CD4-positive, alpha-beta T cell treated with Interferon alpha-2 for 1 hour (primary cell): Measurements from ENCODE around the gene PCSK5.
"Not testable (repeated sequence)": the region's sequence is repeated elsewhere in the genome, so short reads cannot be mapped to it uniquely, and the experiment has no call there.

Source experiments
- DNase-seq, 2 donors: peaks; one replicate each; pipeline ENCODE4 v3.0.0-alpha.2; 2020 to 2022

PCSK5 gene

GRCh38 chr9:75927356-75927755 lies 36.9 kb downstream of the PCSK5 start:
- no peak for DNase-seq

DNA sequence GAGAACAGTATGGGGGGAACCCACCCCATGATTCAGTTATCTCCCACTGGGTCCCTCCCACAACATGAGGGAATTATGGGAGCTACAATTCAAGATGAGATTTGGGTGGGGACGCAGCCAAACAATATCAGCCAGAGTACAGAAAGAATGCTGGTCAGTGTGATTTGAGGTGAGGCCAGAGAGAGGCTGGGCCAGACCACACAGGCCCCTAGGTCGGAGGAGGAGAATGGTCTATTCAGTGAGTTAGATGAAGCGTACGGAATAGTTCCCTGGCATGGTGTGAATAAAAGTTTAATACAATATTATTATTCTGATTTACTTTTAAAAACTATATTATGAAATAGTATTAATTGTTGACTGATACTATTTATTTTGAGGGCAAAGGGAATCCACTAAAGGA lies 39.7 kb downstream of the PCSK5 start:
- DNase-seq = no peak

DNA sequence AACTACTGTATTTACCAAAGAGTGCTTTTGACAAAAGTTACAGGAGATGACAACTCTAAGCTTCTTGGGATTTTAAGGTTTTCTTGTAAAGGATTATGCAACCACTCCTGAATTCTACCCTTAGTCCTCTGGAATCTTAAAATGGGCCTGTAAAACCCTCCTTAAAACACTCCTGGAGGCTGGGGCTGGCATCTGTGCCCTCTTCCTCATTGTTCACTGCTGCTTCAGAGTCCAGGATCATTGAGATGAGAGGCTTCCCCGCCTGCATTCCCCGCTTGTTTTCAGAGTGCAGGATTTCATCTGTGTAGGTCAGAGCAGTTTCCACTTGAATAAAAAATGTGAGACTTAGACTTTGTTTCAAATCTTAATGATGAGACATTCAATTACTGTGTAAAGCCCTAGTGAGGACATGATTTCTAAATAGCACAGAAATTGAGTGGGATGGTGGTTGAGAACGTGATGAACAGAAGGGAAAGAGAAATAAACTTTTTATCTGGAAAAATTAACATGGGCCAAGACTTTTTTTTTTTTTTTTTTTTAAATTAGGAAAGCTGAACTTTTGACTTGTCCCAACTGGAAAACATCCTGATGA lies 40.4 kb downstream of the PCSK5 start:
- no peak for DNase-seq

DNA sequence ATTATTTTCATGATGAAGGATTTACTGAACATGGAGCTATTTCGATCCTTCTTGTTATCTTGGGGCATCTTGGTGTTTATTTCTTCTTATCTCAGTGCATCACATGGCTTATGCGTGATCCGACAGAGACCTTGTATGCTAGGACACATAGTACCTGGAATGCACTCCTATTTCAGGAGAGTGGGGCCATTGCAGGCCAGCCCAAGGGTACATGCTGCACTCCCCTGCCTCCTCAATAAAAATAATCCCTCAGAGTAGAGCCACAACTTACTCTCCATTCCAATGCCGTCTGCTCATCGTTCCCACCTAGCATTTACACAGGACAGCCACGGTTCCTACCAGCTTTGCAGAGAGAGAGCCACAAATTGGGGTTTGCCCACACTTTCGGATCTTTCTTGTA lies 43.5 kb downstream of the PCSK5 start:
- no peak for DNase-seq

- no peak for DNase-seq
Observed at GRCh38 chr9:75935591-75935990, 45.1 kb downstream of the PCSK5 start.

DNA sequence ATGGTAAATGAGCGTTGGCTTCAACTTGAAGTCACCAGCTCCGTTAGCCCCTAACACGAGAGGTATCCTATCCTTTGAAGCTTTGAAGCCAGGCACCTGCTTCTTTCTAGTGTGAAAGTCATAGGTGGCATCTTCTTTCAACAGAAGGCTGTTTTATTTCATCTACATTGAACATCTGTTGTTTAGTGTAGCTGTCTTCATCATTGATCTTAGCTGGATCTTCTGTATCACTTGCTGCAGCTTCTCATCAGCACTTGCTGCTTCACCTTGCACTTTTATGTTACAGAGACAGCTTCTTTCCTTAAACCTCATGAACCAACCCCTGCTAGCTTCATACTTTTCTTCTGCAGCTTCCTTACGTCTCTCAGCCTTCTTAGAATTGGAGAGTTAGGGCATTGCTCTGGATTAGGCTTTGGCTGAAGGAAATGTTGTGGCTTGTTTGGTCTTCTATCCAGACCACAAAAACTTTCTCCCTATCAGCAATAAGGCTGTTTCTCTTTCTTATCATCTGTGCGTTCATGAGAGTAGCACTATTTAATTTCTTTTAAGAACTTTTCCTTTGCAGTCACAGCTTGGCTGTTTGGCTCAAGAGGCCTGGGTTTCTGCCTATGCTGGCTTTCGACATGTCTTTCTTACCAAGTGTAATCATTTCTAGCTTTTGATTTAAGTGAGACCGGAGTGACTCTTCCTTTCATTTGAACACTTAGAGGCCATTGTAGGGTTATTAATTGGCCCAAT lies 47.2 kb downstream of the PCSK5 start:
- DNase-seq = no peak

DNA sequence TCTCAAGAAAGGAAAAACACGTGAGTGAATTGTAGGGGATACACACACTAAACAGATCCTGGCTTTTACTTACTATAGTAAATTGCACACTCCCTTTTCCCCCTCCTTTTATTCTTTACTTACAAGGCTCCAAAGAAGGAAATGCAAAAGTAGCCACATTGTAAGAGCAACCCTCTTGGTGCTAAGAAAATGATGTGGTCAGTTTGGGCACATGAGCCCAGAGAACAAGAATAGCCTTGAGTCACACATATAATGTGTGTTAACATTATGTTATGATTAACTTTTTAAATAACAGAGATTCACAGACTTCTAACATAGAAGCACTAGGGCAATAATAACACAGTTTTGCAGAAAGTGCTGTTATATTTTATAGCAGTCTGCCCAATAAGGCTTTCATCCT lies 48.5 kb downstream of the PCSK5 start:
- no peak for DNase-seq

DNA sequence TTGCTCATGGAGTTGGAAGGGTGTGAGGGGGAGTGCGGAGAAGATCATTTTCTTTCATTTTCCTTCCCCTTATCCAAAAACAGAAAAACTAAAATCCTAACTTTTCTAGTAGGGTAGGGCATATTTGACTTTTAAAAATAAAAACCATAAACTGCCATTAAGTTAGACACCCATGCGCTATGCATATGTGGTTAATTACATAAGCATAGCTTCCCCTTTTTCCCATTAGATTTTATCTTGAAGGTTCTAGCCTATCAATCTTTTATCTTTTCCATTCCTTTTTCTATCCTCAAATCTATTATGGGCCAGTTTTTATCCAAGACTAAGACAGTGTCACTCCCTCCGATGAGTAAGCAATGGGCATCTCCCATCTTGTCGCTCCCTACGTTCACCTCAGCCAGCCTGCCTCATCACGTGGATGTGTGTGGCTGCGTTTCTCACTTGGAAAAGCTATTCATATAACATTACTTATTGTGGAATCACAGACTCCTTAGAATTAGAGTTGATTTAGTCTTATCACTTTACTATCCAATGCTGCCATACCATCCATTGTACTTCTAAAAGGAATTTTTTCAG lies 49.2 kb downstream of the PCSK5 start:
- DNase-seq = no peak

DNA sequence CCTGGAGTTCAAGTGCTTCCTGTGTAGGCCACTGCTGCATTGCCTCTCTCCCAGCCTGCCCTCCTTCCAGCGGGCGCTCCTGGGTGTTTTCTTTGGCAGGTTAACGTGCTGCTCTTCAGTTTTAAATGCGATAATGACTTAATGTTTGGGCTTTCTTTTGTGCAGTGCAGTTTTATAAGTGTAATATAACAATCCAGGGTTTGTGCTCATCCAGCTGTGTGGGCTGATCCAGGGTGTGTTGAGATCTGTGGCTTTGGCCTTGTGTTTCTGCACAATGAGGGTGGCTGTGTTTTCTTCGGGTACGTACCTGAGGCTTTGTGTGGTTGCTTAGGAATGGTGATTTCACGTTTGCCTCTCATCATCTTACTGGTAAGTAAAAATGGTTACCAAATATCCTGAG lies 50.6 kb downstream of the PCSK5 start:
- no peak for DNase-seq

DNA sequence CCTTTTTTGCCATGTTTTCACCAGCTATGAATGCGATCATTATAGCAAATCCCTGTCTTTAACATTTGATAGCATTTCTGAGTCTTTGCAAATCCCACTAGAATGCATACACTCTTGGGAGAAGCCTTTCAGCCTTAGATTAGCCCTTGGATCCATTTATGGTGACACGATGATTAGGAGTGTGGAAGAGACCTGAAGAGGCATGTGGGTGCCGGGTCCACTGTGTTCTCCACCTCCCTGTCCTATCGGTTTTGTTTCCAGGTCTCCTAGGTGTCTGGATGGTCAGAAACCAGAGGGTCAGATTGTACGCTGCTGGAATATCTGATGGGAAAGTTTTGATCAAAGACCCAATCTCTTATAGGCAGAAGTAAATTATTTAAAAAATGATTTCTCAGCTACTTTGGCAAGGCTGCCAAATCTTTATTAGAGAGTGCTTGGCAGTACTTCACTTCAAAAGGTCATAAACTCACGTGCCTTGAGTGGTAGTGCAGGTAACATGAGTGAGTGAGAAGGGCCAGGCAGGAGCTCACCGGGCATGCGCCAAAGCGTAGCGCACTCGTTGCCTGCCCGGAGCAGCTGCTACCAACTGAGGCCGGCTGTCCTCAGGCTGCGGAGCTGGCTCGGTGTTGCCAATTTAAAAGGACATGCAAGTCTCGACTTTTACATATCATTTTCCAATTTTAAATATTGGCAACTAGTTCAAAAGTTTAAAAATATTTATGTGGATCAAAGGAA lies 51.3 kb downstream of the PCSK5 start:
- DNase-seq = no peak

- DNase-seq = no peak
Observed at GRCh38 chr9:75946766-75947165, 56.3 kb downstream of the PCSK5 start.

DNA sequence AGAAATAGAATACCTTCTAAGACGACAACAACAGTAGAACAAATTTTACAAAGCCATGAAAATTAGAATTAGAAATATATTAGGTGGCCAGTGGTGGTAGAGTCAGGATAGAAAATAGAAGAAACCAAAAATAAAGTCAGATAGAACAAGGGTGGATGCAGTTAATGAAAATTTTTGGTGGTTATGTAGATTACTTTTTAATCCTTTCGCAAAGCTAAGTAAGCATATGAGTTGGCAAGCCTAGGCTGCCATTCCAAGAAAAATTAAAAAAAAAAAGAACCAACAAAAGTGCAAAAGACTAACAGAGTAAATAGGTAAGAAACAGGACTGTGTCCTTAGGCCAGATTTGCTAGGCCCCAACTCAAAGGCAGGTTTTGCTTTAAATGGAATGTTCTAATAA lies 56.8 kb downstream of the PCSK5 start:
- DNase-seq = no peak

- no peak for DNase-seq
Observed at GRCh38 chr9:75950998-75951397, 60.5 kb downstream of the PCSK5 start.

DNA sequence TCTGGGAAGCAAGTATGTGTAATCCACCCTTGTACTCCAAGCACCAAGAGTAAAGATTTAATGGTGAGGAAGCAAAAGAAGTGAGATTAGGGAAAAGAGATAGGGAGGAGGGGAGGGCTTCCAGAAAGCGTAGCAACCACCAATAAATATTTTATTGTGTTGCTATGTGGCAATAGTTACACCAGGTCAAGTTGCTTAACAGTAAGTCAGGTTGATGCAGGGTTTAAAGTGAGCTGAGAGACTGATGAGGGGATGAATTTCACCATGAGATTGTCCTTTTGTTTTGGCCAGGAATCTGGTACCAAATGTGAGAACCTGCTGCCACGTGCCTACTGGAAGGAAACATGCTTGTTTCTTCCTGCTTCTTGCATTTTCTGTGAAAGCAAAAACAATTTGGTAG lies 62.7 kb downstream of the PCSK5 start:
- no peak for DNase-seq

DNA sequence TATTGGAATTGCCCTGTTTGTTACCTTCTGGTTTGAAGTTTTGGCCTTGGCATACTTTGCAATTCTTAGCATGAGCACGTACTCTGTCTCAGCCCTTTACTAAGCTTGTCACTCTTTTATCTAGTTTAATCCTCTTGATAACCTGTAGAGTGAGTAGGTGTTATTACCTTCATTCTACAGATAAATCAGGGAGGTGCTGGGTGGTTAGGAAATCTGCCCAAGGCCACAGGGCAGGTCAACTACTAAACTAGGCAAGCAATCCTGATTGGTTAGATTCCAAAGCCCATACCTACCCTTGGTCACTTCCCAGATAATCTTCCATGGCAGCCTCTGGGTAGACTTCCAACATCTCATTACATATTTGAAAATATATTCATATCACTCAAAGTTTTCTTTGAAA lies 65.7 kb downstream of the PCSK5 start:
- DNase-seq = no peak

- DNase-seq = no peak
Observed at GRCh38 chr9:75957116-75957515, 66.6 kb downstream of the PCSK5 start.

- no peak for DNase-seq
Observed at GRCh38 chr9:75958226-75958625, 67.8 kb downstream of the PCSK5 start.

GRCh38 chr9:75960551-75960950 lies 70.1 kb downstream of the PCSK5 start:
- no peak for DNase-seq

DNA sequence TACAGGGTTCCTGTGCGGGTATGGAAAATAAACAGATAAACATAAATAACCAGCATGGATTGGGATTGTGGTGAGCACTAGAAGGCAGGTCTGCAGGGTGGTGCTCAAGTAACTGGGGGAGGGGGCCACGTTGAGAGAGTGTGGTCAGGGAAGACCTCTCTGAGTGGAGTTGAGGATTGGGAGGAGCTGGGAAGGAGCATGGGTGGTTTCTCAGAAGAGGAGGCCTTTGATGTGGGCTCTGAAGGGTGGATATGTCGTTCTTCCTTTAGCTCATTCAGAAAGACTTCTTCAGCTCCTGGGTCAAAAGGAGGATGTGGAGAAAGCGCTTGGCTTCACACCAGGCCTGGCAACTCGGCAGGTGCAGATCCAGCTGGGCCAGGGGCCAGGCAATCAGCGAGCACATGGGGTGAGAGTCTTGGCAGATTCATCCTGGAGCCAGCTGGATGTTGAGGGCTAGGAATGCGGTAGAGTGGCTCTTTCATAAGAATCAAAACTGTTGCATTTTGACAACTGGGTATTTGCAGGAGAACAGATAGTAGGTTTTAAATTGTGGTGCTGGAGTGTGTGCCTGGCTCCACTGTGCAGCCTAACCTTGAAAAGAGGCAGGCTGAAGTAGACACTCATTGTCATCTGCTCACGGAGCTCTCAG lies 71.7 kb downstream of the PCSK5 start:
- no peak for DNase-seq

GRCh38 chr9:75962662-75963036 lies 72.2 kb downstream of the PCSK5 start:
- no peak for DNase-seq

- not testable (repeated sequence) for DNase-seq
Observed at GRCh38 chr9:75963321-75963720, 72.8 kb downstream of the PCSK5 start.

DNA sequence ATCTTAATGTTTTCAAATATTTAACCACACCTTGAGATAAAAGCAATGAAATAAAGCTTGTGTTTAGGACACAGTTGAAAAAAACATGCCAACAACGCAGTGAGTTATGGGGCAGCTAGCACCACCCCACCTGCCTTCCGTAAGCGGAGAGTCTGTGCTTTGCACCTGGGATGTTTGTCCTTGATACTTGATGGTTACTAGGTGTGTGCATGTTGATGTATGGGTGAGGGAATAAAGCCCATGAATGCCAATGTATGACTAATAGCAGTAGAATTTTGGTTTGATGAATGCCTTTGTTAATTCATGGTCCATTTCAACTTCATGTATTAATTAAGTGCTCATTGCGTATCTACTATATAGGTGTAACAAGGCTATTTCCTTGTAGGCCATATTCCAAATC lies 74.0 kb downstream of the PCSK5 start:
- no peak for DNase-seq

DNA sequence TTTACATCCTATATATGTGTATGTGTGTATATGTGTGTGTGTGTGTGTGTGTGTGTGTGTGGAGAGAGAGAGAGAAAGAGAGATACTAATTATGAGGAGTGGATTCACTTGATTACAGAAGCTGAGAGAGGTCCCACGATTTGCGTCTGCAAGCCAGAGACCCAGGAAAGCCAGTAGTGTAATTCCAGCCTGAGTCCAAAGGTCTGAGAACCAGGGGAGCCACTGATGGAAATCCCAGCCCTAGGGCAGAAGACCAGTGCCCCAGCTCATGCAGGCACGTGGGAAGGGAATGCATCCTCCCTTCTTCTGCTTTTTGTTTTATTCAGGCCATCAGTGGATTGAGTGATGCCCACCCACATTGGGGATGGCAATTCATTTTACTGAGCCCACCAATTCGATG lies 74.8 kb downstream of the PCSK5 start:
- DNase-seq = no peak

DNA sequence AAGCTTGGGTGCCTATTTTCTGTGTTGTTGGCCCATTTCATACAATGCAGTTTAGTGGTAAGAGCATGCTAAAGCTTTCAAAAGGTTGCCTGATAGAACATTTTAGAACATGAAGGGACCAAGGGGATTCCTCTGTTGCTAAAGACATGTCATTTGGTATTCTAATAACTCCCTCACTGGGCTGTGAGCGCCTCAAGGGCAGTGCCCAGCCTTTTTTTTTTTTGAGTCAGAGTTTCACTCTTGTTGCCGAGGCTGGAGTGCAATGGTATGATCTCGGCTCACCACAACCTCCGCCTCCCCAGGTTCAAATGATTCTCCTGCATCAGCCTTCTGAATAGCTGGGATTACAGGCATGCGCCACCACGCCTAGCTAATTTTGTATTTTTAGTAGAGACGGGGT lies 77.1 kb downstream of the PCSK5 start:
- no peak for DNase-seq
